Right lobe of liver (tissue), 6 donors: ENCODE results near the gene ZNF117. TPM values are rescaled to one million over a fixed set of nuclear protein-coding genes. Genes with fewer than 3 reads are reported as not detected.

Experiments
- ATAC-seq, 4 donors: fragments of 200-7000 bp; cut with Tn5 transposase; one replicate each; pipeline ENCODE4 v1.9.1; 2020; ENCODE audit warnings: mild to moderate bottlenecking in 4 of 4, moderate library complexity in 4 of 4
- DNase-seq, 3 donors: peaks; one replicate each; pipeline ENCODE4 v3.0.0-alpha.2; 2020
- H3K27ac ChIP-seq, 3 donors: fragments of 200-600 bp; one replicate each; pipeline ENCODE4 v1.8.0; 2022
- H3K27me3 ChIP-seq, 2 donors: fragments of 200-600 bp; one replicate each; pipeline ENCODE4 v1.8.0; 2022
- H3K36me3 ChIP-seq, 4 donors: fragments of 200-600 bp; sonication (generic) in 1 of 4; one replicate each; pipeline versions ENCODE4 v1.5.1 to v1.8.0; 2017 to 2022; ENCODE audit warnings: control low read depth in 1 of 4
- H3K4me1 ChIP-seq, 4 donors: fragments of 200-600 bp; sonication (generic) in 1 of 4; one replicate each; pipeline versions ENCODE4 v1.5.1 to v1.8.0; 2017 to 2022; ENCODE audit warnings: control low read depth in 1 of 4
- H3K4me3 ChIP-seq, 3 donors: fragments of 200-600 bp; one replicate each; pipeline ENCODE4 v1.8.0; 2022
- H3K9me3 ChIP-seq, 4 donors: fragments of 200-600 bp; sonication (generic) in 1 of 4; one replicate each; pipeline versions ENCODE4 v1.5.1 to v1.8.0; 2017 to 2022; ENCODE audit warnings: control low read depth in 1 of 4
- CTCF ChIP-seq, 4 donors: fragments of 200-600 bp in 3 of 4; fragments of 450-650 bp in 1 of 4; IDR thresholded peaks; one replicate each; pipeline versions ENCODE4 v1.5.1 to v1.8.0; 2016 to 2022; ENCODE audit warnings: antibody characterized with exemption in 4 of 4, mild to moderate bottlenecking in 2 of 4
- POLR2A ChIP-seq: fragments of 450-650 bp; IDR thresholded peaks from one replicate; pipeline ENCODE4 v1.6.1; 2017; ENCODE audit warnings: antibody characterized with exemption, mild to moderate bottlenecking
- WGBS: methylation state at CpG from one replicate; pipeline ENCODE4 v1.1.6; 2018; ENCODE audit warnings: low coverage, low lambda C conversion rate; ENCODE audit not compliant: insufficient coverage; ENCODE audit errors: missing lambda C conversion rate; 5-methylcytosine and 5-hydroxymethylcytosine counted together
- intact Hi-C, 2 donors: fragments of 100-400 bp; cut with DNase I; formaldehyde crosslinking; loops; one replicate each; pipeline versions ENCODE4 v1.11.2 to v1.14.1; 2022
- total RNA-seq, 6 experiments: library from RNA; depleted of rRNA in 2 of 6; stranded (reverse); fragments of >200 nt in 2 of 6; fragmentation: NEBNext Ultra II Directional in 3 of 6; extraction: Animal tissue kit (Norgen Biotek cat#: 25700) in 3 of 6; gene quantifications; one replicate each; pipeline versions ENCODE4 v1.1.0 to v1.2.4, GENCODE V29; 2016 to 2023
- donor health status: DM: no; HTN: yes; CAD: no.
- donor health status: DM: no; HTN: no; CAD: no.
- donor health status: DM: no; HTN: no; CAD: no.
- donor health status: DM: no; HTN: yes; CAD: no.
- donor health status: DM: no; HTN: yes; CAD: no.

ZNF117 gene
- total RNA-seq, 6 experiments from 2014 or later, result 1.6 to 3.8 (median 3.0) TPM

- intact Hi-C loops, result no loop called here
- Histone ChIP-seq H3K9me3 (peaks cover 0 to 14% (median 3%) of the 10 kb centered on the region in 4 donors), H3K4me1 (no peaks in the 10 kb centered on the region), H3K27ac (no peak overlapping the region), H3K36me3 (no peaks in the 10 kb centered on the region), H3K4me3 (no peak overlapping the region), H3K27me3 (no peaks in the 10 kb centered on the region)
- DNase-seq (no peak), ATAC-seq (no peak)
- 94% methylated on average over 6 of the region's 7 CpGs for WGBS
- TF ChIP-seq CTCF (IDR thresholded peaks at IDR 0.05) (no peak), POLR2A (no peak)
Observed at GRCh38 chr7:64990216-64990615, 620 bp downstream of the ZNF117 start.

DNA sequence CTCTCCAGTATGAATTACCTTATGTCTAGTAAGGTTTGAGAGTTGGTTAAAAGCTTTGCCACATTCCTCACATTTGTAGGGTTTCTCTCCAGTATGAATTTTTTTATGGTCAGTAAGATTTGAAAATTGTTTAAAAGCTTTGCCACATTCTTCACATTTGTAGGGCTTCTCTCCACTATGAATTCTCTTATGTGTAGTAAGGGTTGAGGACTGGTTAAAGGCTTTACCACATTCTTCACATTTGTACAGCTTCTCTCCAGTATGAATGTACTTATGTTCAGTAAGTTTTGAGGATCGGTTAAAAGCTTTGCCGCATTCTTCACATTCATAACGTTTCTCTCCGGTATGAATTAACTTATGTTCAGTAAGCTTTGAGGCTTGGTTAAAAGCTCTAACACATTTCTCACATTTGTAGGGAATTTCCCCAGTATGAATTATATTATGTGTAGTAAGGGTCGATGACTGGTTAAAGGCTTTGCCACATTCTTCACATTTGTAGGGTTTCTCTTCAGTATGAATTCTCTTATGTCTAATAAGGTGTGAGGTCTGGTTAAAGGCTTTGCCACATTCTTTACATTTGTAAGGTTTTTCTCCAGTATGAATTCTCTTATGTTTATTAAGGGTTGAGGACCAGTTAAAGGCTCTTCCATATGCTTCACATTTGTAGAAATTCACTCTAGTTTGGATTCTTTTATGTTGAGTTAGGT, 12.2 kb downstream of the ZNF117 start:
- H3K4me3 ChIP-seq, result no peak overlapping the region
- no peak for ATAC-seq

GRCh38 chr7:64965594-64965993, 25.2 kb downstream of the ZNF117 start:
- ATAC-seq (no peak), DNase-seq (no peak)
- intact Hi-C loops, result no loop called here
- Histone ChIP-seq H3K9me3 (peaks cover 0 to 15% (median 6%) of the 10 kb centered on the region in 4 donors), H3K4me3 (no peak overlapping the region), H3K27ac (no peak overlapping the region), H3K4me1 (no peaks in the 10 kb centered on the region), H3K36me3 (no peaks in the 10 kb centered on the region), H3K27me3 (no peaks in the 10 kb centered on the region)
- TF ChIP-seq CTCF (IDR thresholded peaks at IDR 0.05) (no peak), POLR2A (no peak)

More for the DNA sequence above, 12.2 kb downstream of the ZNF117 start:
- peaks cover 0 to 16% (median 5%) of the 10 kb centered on the region in 4 donors for H3K36me3 ChIP-seq
- DNase-seq, result no peak
- no peak for TF ChIP-seq CTCF (IDR thresholded peaks at IDR 0.05)
- no peak for TF ChIP-seq POLR2A
- H3K27me3 ChIP-seq, result no peaks in the 10 kb centered on the region
- H3K4me1 ChIP-seq, result no peaks in the 10 kb centered on the region
- intact Hi-C loops, result no loop called here
- peaks cover 3 to 41% (median 19%) of the 10 kb centered on the region in 4 donors for H3K9me3 ChIP-seq
- H3K27ac ChIP-seq, result no peak overlapping the region
- WGBS, result 98% methylated on average over 5 of the region's 5 CpGs

- Histone ChIP-seq H3K36me3 (no peaks in the 10 kb centered on the region), H3K27me3 (no peaks in the 10 kb centered on the region), H3K4me3 (no peak overlapping the region), H3K9me3 (peaks cover 0 to 4% (median 0%) of the 10 kb centered on the region in 4 donors), H3K27ac (no peak overlapping the region), H3K4me1 (no peaks in the 10 kb centered on the region)
- TF ChIP-seq CTCF (IDR thresholded peaks at IDR 0.05), result no peak
- no peak for TF ChIP-seq POLR2A
- WGBS, result 80% methylated on average over 3 of the region's 3 CpGs
- ATAC-seq (no peak), DNase-seq (no peak)
- intact Hi-C loops, result no loop called here
Observed at GRCh38 chr7:64959072-64959747, 31.6 kb downstream of the ZNF117 start.
